Calu3 (cell line): Measurements from ENCODE around the gene KDM4B. TPM values are rescaled to one million over a fixed set of nuclear protein-coding genes. Genes with fewer than 3 reads are reported as not detected.

ENCODE experiments used
- BruUV-seq: library from RNA; stranded (reverse); fragments of 400-500 nt; replicated peaks from 2 replicates; lab custom pipeline; 2021; lab: Mats Ljungman, UMichigan
- CTCF ChIA-PET: fragments of 300-600 bp; sonication (Branson Sonifier 250); formaldehyde crosslinking; loops from one replicate; lab custom pipeline; 2022; ENCODE audit warnings: antibody characterized with exemption; lab: Charles Lee
- DNase-seq: peaks from one replicate; pipeline ENCODE4 v3.0.0; 2022
- H3K27ac Mint-ChIP-seq: one replicate; pipeline ENCODE4 v1.8.0; 2022; ENCODE audit warnings: mixed read lengths; ENCODE audit not compliant: unreplicated experiment
- H3K27me3 Mint-ChIP-seq: one replicate; pipeline ENCODE4 v1.8.0; 2022; ENCODE audit warnings: mixed read lengths; ENCODE audit not compliant: unreplicated experiment
- H3K36me3 Mint-ChIP-seq: one replicate; pipeline ENCODE4 v1.8.0; 2022; ENCODE audit warnings: mild to moderate bottlenecking, moderate library complexity, mixed read lengths; ENCODE audit not compliant: insufficient read depth, unreplicated experiment
- H3K4me1 Mint-ChIP-seq: one replicate; pipeline ENCODE4 v1.8.0; 2022; ENCODE audit warnings: mild to moderate bottlenecking, low read depth, mixed read lengths; ENCODE audit not compliant: unreplicated experiment
- H3K4me3 Mint-ChIP-seq: one replicate; pipeline ENCODE4 v1.8.0; 2022; ENCODE audit warnings: mild to moderate bottlenecking, low read depth, moderate library complexity, mixed read lengths; ENCODE audit not compliant: unreplicated experiment
- H3K9me3 Mint-ChIP-seq: one replicate; pipeline ENCODE4 v1.8.0; 2022; ENCODE audit warnings: low read depth, mixed read lengths; ENCODE audit not compliant: unreplicated experiment
- CTCF ChIP-seq: fragments of 200-600 bp; IDR thresholded peaks from one replicate; pipeline ENCODE4 v1.8.0; 2022; ENCODE audit warnings: antibody characterized with exemption; ENCODE audit not compliant: unreplicated experiment
- intact Hi-C: fragments of 100-400 bp; cut with micrococcal nuclease; formaldehyde crosslinking; loops from one replicate; pipeline ENCODE4 v1.10.0; 2022; ENCODE audit not compliant: unreplicated experiment
- total RNA-seq: library from RNA; stranded (reverse); gene quantifications from 2 replicates; pipeline ENCODE4 v1.2.3, GENCODE V29; 2022

KDM4B gene
- total RNA-seq, 1 experiment from 2014 or later: 13.9 TPM

GRCh38 chr19:5058521-5059212 is 89.8 kb downstream of the KDM4B start:
- TF ChIP-seq CTCF: no peak
- no TSS peak for BruUV-seq
- no peak overlapping the region for H3K27ac Mint-ChIP-seq
- DNase-seq: no peak
- H3K4me1 Mint-ChIP-seq: no peaks in the 10 kb centered on the region
- peaks cover 5% of the 10 kb centered on the region for H3K36me3 Mint-ChIP-seq
- intact Hi-C loops: no loop called here
- H3K9me3 Mint-ChIP-seq: no peaks in the 10 kb centered on the region
- no peaks in the 10 kb centered on the region for H3K27me3 Mint-ChIP-seq
- H3K4me3 Mint-ChIP-seq: no peak overlapping the region
- CTCF ChIA-PET: no interaction called here

GRCh38 chr19:5059213-5059574 is 90.3 kb downstream of the KDM4B start:
- TF ChIP-seq CTCF: no peak
- no peak overlapping the region for H3K4me3 Mint-ChIP-seq
- H3K4me1 Mint-ChIP-seq: no peaks in the 10 kb centered on the region
- no peaks in the 10 kb centered on the region for H3K27me3 Mint-ChIP-seq
- H3K9me3 Mint-ChIP-seq: no peaks in the 10 kb centered on the region
- H3K27ac Mint-ChIP-seq: no peak overlapping the region
- intact Hi-C loops: no loop called here
- no peak for DNase-seq
- H3K36me3 Mint-ChIP-seq: peaks cover 5% of the 10 kb centered on the region
- CTCF ChIA-PET: no interaction called here
- no TSS peak for BruUV-seq

- Mint-ChIP-seq H3K27me3 (no peaks in the 10 kb centered on the region), H3K4me3 (no peak overlapping the region), H3K36me3 (peaks cover 5% of the 10 kb centered on the region), H3K9me3 (no peaks in the 10 kb centered on the region), H3K4me1 (no peaks in the 10 kb centered on the region), H3K27ac (no peak overlapping the region)
- no peak for TF ChIP-seq CTCF
- BruUV-seq: no TSS peak
- no peak for DNase-seq
- CTCF ChIA-PET: no interaction called here
- intact Hi-C loops: no loop called here
Observed at GRCh38 chr19:5059793-5060192, 90.9 kb downstream of the KDM4B start.

- no peaks in the 10 kb centered on the region for H3K4me1 Mint-ChIP-seq
- intact Hi-C loops: no loop called here
- H3K27me3 Mint-ChIP-seq: no peaks in the 10 kb centered on the region
- H3K4me3 Mint-ChIP-seq: no peak overlapping the region
- TF ChIP-seq CTCF: no peak
- H3K27ac Mint-ChIP-seq: no peak overlapping the region
- H3K36me3 Mint-ChIP-seq: peaks cover 7% of the 10 kb centered on the region
- BruUV-seq: no TSS peak
- CTCF ChIA-PET: no interaction called here
- DNase-seq: no peak
- no peaks in the 10 kb centered on the region for H3K9me3 Mint-ChIP-seq
Observed at GRCh38 chr19:5062195-5062594, 93.3 kb downstream of the KDM4B start.
